HG02885 (cell line): ENCODE measurements around the gene PCBP3.
"Not testable (repeated sequence)": the region's sequence is repeated elsewhere in the genome, so short reads cannot be mapped to it uniquely, and the experiment has no call there.

Experiments
- ATAC-seq: cut with Tn5 transposase; IDR thresholded peaks from one replicate; pipeline ENCODE4 v1.9.1; 2021; ENCODE audit warnings: mild to moderate bottlenecking; ENCODE audit not compliant: unreplicated experiment, poor library complexity

PCBP3 gene

GRCh38 chr21:45965084-45965809 lies 321.7 kb downstream of the PCBP3 start:
- no peak for ATAC-seq

- no peak for ATAC-seq
Observed at GRCh38 chr21:45966791-45967394, 323.4 kb downstream of the PCBP3 start.

GRCh38 chr21:45969921-45970673 lies 326.6 kb downstream of the PCBP3 start:
- no peak for ATAC-seq

- ATAC-seq, result no peak
Observed at GRCh38 chr21:45970674-45971615, 327.4 kb downstream of the PCBP3 start.

- no peak for ATAC-seq
Observed at GRCh38 chr21:45971616-45972352, 328.3 kb downstream of the PCBP3 start.

- no peak for ATAC-seq
Observed at GRCh38 chr21:45972353-45972715, 328.8 kb downstream of the PCBP3 start.

- no peak for ATAC-seq
Observed at GRCh38 chr21:45972716-45973474, 329.4 kb downstream of the PCBP3 start.

GRCh38 chr21:45973475-45974072 lies 330.0 kb downstream of the PCBP3 start:
- ATAC-seq, result peak; percentile 58

GRCh38 chr21:45974073-45975019 lies 330.8 kb downstream of the PCBP3 start:
- peak; percentile 21 for ATAC-seq

- ATAC-seq, result no peak
Observed at GRCh38 chr21:45975020-45975666, 331.6 kb downstream of the PCBP3 start.

GRCh38 chr21:45975667-45976409 lies 332.3 kb downstream of the PCBP3 start:
- ATAC-seq, result not testable (repeated sequence)

- no peak for ATAC-seq
Observed at GRCh38 chr21:45976701-45977311, 333.3 kb downstream of the PCBP3 start.

- no peak for ATAC-seq
Observed at GRCh38 chr21:45977396-45977795, 333.9 kb downstream of the PCBP3 start.

GRCh38 chr21:45979141-45979631 lies 335.7 kb downstream of the PCBP3 start:
- no peak for ATAC-seq

- ATAC-seq, result no peak
Observed at GRCh38 chr21:45979651-45980050, 336.1 kb downstream of the PCBP3 start.

GRCh38 chr21:45980271-45980670 lies 336.7 kb downstream of the PCBP3 start:
- ATAC-seq, result no peak
